B cell (primary cell): ENCODE results near the gene PAK6. TPM values are rescaled to one million over a fixed set of nuclear protein-coding genes. Genes with fewer than 3 reads are reported as not detected.

Experiments
- ATAC-seq: fragments of 200-7000 bp; cut with Tn5 transposase; one replicate; pipeline ENCODE4 v1.10.0; 2021; ENCODE audit warnings: low read depth, mild to moderate bottlenecking, moderate number of reproducible peaks, moderate library complexity
- CTCF ChIA-PET: fragments of 350-600 bp; sonication (Branson Sonifier 250); formaldehyde crosslinking; loops from one replicate; lab custom pipeline; 2021; ENCODE audit warnings: antibody characterized with exemption, inconsistent platforms; lab: Charles Lee
- POLR2A ChIA-PET: fragments of 350-600 bp; sonication (Branson Sonifier 250); formaldehyde crosslinking; loops from one replicate; lab custom pipeline; 2021; ENCODE audit warnings: antibody characterized with exemption; lab: Charles Lee
- DNase-seq: peaks from one replicate; pipeline ENCODE4 v3.0.0; 2013
- H2AFZ ChIP-seq: 2 replicates; pipeline ENCODE4 v1.6.1; 2012; ENCODE audit warnings: mild to moderate bottlenecking, low read depth, low read length; ENCODE audit not compliant: insufficient read depth, poor library complexity, severe bottlenecking
- H3K27ac ChIP-seq, 2 donors: 1 replicate in 1 of 2; 2 replicates in 1 of 2; pipeline ENCODE4 v1.5.1; 2012 to 2013; ENCODE audit warnings: low read length in 2 of 2, mild to moderate bottlenecking in 2 of 2, moderate library complexity in 1 of 2
- H3K27me3 ChIP-seq, 4 experiments: fragments of 200-600 bp in 1 of 4; sonication (generic) in 1 of 4; replicated peaks in 1 of 4; 1 replicate in 2 of 4; 2 replicates in 2 of 4; pipeline versions ENCODE4 v1.6.1 to v1.7.0; 2013 to 2016; ENCODE audit warnings: low read length in 3 of 4, mild to moderate bottlenecking in 2 of 4, mixed read lengths in 1 of 4, moderate library complexity in 1 of 4; ENCODE audit not compliant: insufficient read depth in 4 of 4, control insufficient read depth in 3 of 4; ENCODE audit errors: control extremely low read depth in 1 of 4
- H3K36me3 ChIP-seq, 2 experiments: replicated peaks in 1 of 2; 1 replicate in 1 of 2; 2 replicates in 1 of 2; pipeline versions ENCODE4 v1.6.1 to v1.7.1; 2013; ENCODE audit warnings: low read length in 1 of 2; ENCODE audit not compliant: insufficient read depth in 2 of 2, control insufficient read depth in 1 of 2; ENCODE audit errors: control extremely low read depth in 1 of 2, extremely low read depth in 1 of 2
- H3K4me1 ChIP-seq, 2 donors: fragments of 200-600 bp in 1 of 2; sonication (generic) in 1 of 2; 1 replicate in 1 of 2; 2 replicates in 1 of 2; pipeline versions ENCODE4 v1.5.1 to v1.6.1; 2013 to 2017; ENCODE audit warnings: low read length in 2 of 2; ENCODE audit not compliant: control insufficient read depth in 2 of 2, insufficient read depth in 2 of 2
- H3K4me2 ChIP-seq: replicated peaks from 2 replicates; pipeline ENCODE3; 2012; ENCODE audit warnings: mild to moderate bottlenecking, low read depth, low read length; ENCODE audit not compliant: poor library complexity, severe bottlenecking
- H3K4me3 ChIP-seq, 5 experiments: fragments of 200-600 bp in 1 of 5; sonication (generic) in 1 of 5; 1 replicate in 3 of 5; 2 replicates in 2 of 5; pipeline versions ENCODE4 v1.5.1 to v1.7.0; 2011 to 2016; ENCODE audit warnings: low read length in 4 of 5, mild to moderate bottlenecking in 4 of 5, low read depth in 2 of 5, control low read depth in 1 of 5, moderate library complexity in 1 of 5; ENCODE audit not compliant: insufficient read depth in 1 of 5; ENCODE audit errors: control extremely low read depth in 1 of 5, extremely low read depth in 1 of 5
- H3K79me2 ChIP-seq: fragments of 200-600 bp; sonication (generic); one replicate; pipeline ENCODE4 v1.6.0; 2016; ENCODE audit warnings: low read length; ENCODE audit not compliant: control insufficient read depth, insufficient read depth
- H3K9ac ChIP-seq: fragments of 200-600 bp; sonication (generic); 2 replicates; pipeline ENCODE4 v1.6.1; 2017; ENCODE audit warnings: mild to moderate bottlenecking, low read length, moderate library complexity
- H3K9me3 ChIP-seq, 3 donors: one replicate each; pipeline versions ENCODE4 v1.6.1 to v1.7.1; 2013; ENCODE audit warnings: low read length in 2 of 3; ENCODE audit not compliant: control insufficient read depth in 2 of 3, insufficient read depth in 1 of 3; ENCODE audit errors: control extremely low read depth in 1 of 3
- H4K20me1 ChIP-seq: 2 replicates; pipeline ENCODE4 v1.6.0; 2012; ENCODE audit warnings: mild to moderate bottlenecking, low read length; ENCODE audit not compliant: insufficient read depth, control insufficient read depth, poor library complexity, severe bottlenecking
- H3K27ac Mint-ChIP-seq: one replicate; pipeline ENCODE4 v1.8.0; 2021; ENCODE audit warnings: mixed read lengths
- H3K27me3 Mint-ChIP-seq: one replicate; pipeline ENCODE4 v1.8.0; 2021; ENCODE audit warnings: mixed read lengths
- H3K4me1 Mint-ChIP-seq: one replicate; pipeline ENCODE4 v1.8.0; 2021; ENCODE audit warnings: mixed read lengths
- H3K4me3 Mint-ChIP-seq: one replicate; pipeline ENCODE4 v1.8.0; 2021; ENCODE audit warnings: mixed read lengths
- H3K9me3 Mint-ChIP-seq: one replicate; pipeline ENCODE4 v1.8.0; 2022; ENCODE audit warnings: mixed read lengths; ENCODE audit not compliant: insufficient read depth
- CTCF ChIP-seq: fragments of 200-600 bp; IDR thresholded peaks from one replicate; pipeline ENCODE4 v1.8.0; 2022; ENCODE audit warnings: antibody characterized with exemption, mild to moderate bottlenecking
- EZH2 ChIP-seq: IDR thresholded peaks from 2 replicates; pipeline ENCODE4 v1.6.1; 2012; ENCODE audit warnings: borderline replicate concordance, low read depth, mild to moderate bottlenecking, moderate library complexity, low read length; ENCODE audit not compliant: insufficient read depth, poor library complexity, severe bottlenecking
- WGBS: methylation state at CpG from one replicate; pipeline ENCODE4 v1.1.5; 2013; ENCODE audit warnings: missing lambda C conversion rate; ENCODE audit not compliant: insufficient coverage; 5-methylcytosine and 5-hydroxymethylcytosine counted together
- intact Hi-C: fragments of 100-400 bp; cut with micrococcal nuclease; formaldehyde crosslinking; loops from one replicate; pipeline ENCODE4 v1.10.0; 2022
- polyA plus RNA-seq: library from polyadenylated mRNA; depleted of rRNA; stranded (reverse); fragments of >200 nt; gene quantifications from 2 replicates; pipeline ENCODE4 v1.2.3, GENCODE V29; 2012
- total RNA-seq, 2 donors: library from RNA; stranded (reverse); fragments of 120-200 nt in 1 of 2; gene quantifications; 1 replicate in 1 of 2; 2 replicates in 1 of 2; pipeline versions ENCODE4 v1.2.3 to v1.2.4, GENCODE V29; 2013 to 2022

The PAK6 gene
- total and polyA plus RNA-seq, 2 donors (not counting 1 experiment from before 2014, with no cell fraction given), result 0.45 to 1.2 TPM

GRCh38 chr15:40246496-40247280 lies 7.8 kb downstream of the PAK6 start:
- no peak overlapping the region for H3K4me3 Mint-ChIP-seq
- POLR2A ChIA-PET, result no interaction called here
- H3K9ac ChIP-seq, result no peak overlapping the region
- no peaks in the 10 kb centered on the region for H3K4me1 ChIP-seq
- TF ChIP-seq CTCF, result no peak
- TF ChIP-seq EZH2, result no peak
- intact Hi-C loops, result no loop called here
- no peak overlapping the region for H3K4me3 ChIP-seq
- DNase-seq, result no peak
- H3K4me2 ChIP-seq, result no peak overlapping the region
- H3K36me3 ChIP-seq, result no peaks in the 10 kb centered on the region
- H2AFZ ChIP-seq, result no peak overlapping the region
- no peak overlapping the region for H3K27ac Mint-ChIP-seq
- H3K27me3 ChIP-seq, result peaks cover 0 to 13% (median under 1%) of the 10 kb centered on the region in 4 experiments
- H3K79me2 ChIP-seq, result no peaks in the 10 kb centered on the region
- CTCF ChIA-PET, result interaction anchor here (0.9 to 1.2 kb wide), 2 partner anchors 17 to 29 kb away, joined by 3 read pairs; no protein-coding TSS in a partner anchor
- ATAC-seq, result no peak
- H4K20me1 ChIP-seq, result no peaks in the 10 kb centered on the region
- H3K9me3 ChIP-seq, result no peaks in the 10 kb centered on the region
- H3K9me3 Mint-ChIP-seq, result no peaks in the 10 kb centered on the region
- 98% methylated on average over 6 of the region's 8 CpGs for WGBS
- H3K27me3 Mint-ChIP-seq, result peaks cover 10% of the 10 kb centered on the region
- no peak overlapping the region for H3K27ac ChIP-seq
- no peaks in the 10 kb centered on the region for H3K4me1 Mint-ChIP-seq

- Mint-ChIP-seq H3K4me3 (no peak overlapping the region), H3K4me1 (no peaks in the 10 kb centered on the region), H3K9me3 (no peaks in the 10 kb centered on the region), H3K27me3 (peaks cover 10% of the 10 kb centered on the region), H3K27ac (no peak overlapping the region)
- Histone ChIP-seq H3K9ac (no peak overlapping the region), H3K4me2 (no peak overlapping the region), H3K9me3 (no peaks in the 10 kb centered on the region), H3K27me3 (peaks cover 0 to 21% (median 5%) of the 10 kb centered on the region in 4 experiments), H2AFZ (no peak overlapping the region), H4K20me1 (no peaks in the 10 kb centered on the region), H3K36me3 (no peaks in the 10 kb centered on the region), H3K4me3 (no peak overlapping the region), H3K27ac (no peak overlapping the region), H3K79me2 (no peaks in the 10 kb centered on the region), H3K4me1 (peaks cover 0 to 6% of the 10 kb centered on the region in 2 donors)
- POLR2A ChIA-PET, result no interaction called here
- no peak for TF ChIP-seq EZH2
- no peak for TF ChIP-seq CTCF
- CTCF ChIA-PET, result interaction anchor here (0.9 to 1.2 kb wide), 2 partner anchors 18 to 30 kb away, joined by 3 read pairs; no protein-coding TSS in a partner anchor
- intact Hi-C loops, result no loop called here
- DNase-seq (no peak), ATAC-seq (no peak)
- WGBS, result 82% methylated on average over 9 of the region's 12 CpGs
Measured at GRCh38 chr15:40247406-40247971, 8.6 kb downstream of the PAK6 start.
